PC-9 (cell line): ENCODE measurements around the gene TMEM272. TPM values are rescaled to one million over a fixed set of nuclear protein-coding genes. Genes with fewer than 3 reads are reported as not detected.

Experiments used
- BruUV-seq: library from RNA; stranded (reverse); fragments of 400-500 nt; replicated peaks from 2 replicates; lab custom pipeline; 2021; lab: Mats Ljungman, UMichigan
- CTCF ChIA-PET: fragments of 300-600 bp; sonication (Branson Sonifier 250); formaldehyde crosslinking; loops from one replicate; lab custom pipeline; 2022; ENCODE audit warnings: antibody characterized with exemption; lab: Charles Lee
- POLR2A ChIA-PET: fragments of 300-600 bp; sonication (Branson Sonifier 250); formaldehyde crosslinking; loops from one replicate; lab custom pipeline; 2022; ENCODE audit warnings: antibody characterized with exemption; ENCODE audit not compliant: unreplicated experiment; lab: Charles Lee
- DNase-seq, 2 experiments: peaks; one replicate each; pipeline versions ENCODE4 v3.0.0 to v3.0.0-alpha.2; 2015 to 2022; ENCODE audit warnings: mixed read lengths in 1 of 2
- H2AFZ ChIP-seq: fragments of 200-600 bp; sonication (generic); 2 replicates; pipeline ENCODE4 v1.8.1; 2017; ENCODE audit warnings: antibody characterized with exemption
- H3F3A ChIP-seq: fragments of 200-600 bp; sonication (generic); 2 replicates; pipeline ENCODE4 v1.8.1; 2017; ENCODE audit warnings: antibody characterized with exemption, mild to moderate bottlenecking, low read depth; ENCODE audit not compliant: insufficient read depth
- H3K27ac ChIP-seq: fragments of 200-600 bp; sonication (generic); 2 replicates; pipeline ENCODE4 v1.6.1; 2016; ENCODE audit warnings: mixed run types
- H3K27me3 ChIP-seq: fragments of 200-600 bp; sonication (generic); 2 replicates; pipeline ENCODE4 v1.6.1; 2016; ENCODE audit warnings: low read depth, mixed run types; ENCODE audit not compliant: insufficient read depth
- H3K36me3 ChIP-seq: fragments of 200-600 bp; sonication (generic); 2 replicates; pipeline ENCODE4 v1.6.1; 2016; ENCODE audit warnings: low read depth, mixed run types
- H3K4me1 ChIP-seq: fragments of 200-600 bp; sonication (generic); replicated peaks from 2 replicates; pipeline ENCODE4 v1.6.1; 2016; ENCODE audit warnings: mixed run types; ENCODE audit not compliant: insufficient read depth
- H3K4me2 ChIP-seq: fragments of 200-600 bp; sonication (generic); 2 replicates; pipeline ENCODE4 v1.6.1; 2017; ENCODE audit warnings: mixed run types
- H3K4me3 ChIP-seq: fragments of 200-600 bp; sonication (generic); 2 replicates; pipeline ENCODE4 v1.6.1; 2016; ENCODE audit warnings: mixed run types
- H3K79me2 ChIP-seq: fragments of 200-600 bp; sonication (generic); 2 replicates; pipeline ENCODE4 v1.6.1; 2017; ENCODE audit warnings: low read depth, mixed run types
- H3K9me2 ChIP-seq: fragments of 200-600 bp; sonication (generic); 2 replicates; pipeline ENCODE4 v1.8.1; 2017; ENCODE audit warnings: mild to moderate bottlenecking; ENCODE audit not compliant: insufficient read depth
- H3K9me3 ChIP-seq: fragments of 200-600 bp; sonication (generic); 2 replicates; pipeline ENCODE4 v1.8.1; 2016; ENCODE audit warnings: low read depth; ENCODE audit not compliant: insufficient read depth
- H4K20me1 ChIP-seq: fragments of 200-600 bp; sonication (generic); 2 replicates; pipeline ENCODE4 v1.8.1; 2017; ENCODE audit not compliant: insufficient read depth
- CTCF ChIP-seq: fragments of 200-600 bp; sonication (generic); conservative IDR thresholded peaks from 2 replicates; pipeline ENCODE4 v1.6.1; 2017; ENCODE audit warnings: mixed run types, antibody characterized with exemption, mild to moderate bottlenecking, moderate library complexity
- EZH2 ChIP-seq: fragments of 200-600 bp; sonication (generic); IDR thresholded peaks from 2 replicates; pipeline ENCODE4 v1.8.0; 2017; ENCODE audit warnings: antibody characterized with exemption, low read depth
- intact Hi-C: fragments of 100-400 bp; cut with micrococcal nuclease; formaldehyde crosslinking; loops from one replicate; pipeline ENCODE4 v1.10.0; 2022; ENCODE audit not compliant: unreplicated experiment
- total RNA-seq: library from RNA; stranded (reverse); gene quantifications from 2 replicates; pipeline ENCODE4 v1.2.3, GENCODE V29; 2021

The TMEM272 gene
- total RNA-seq, 1 experiment from 2014 or later: not detected

DNA sequence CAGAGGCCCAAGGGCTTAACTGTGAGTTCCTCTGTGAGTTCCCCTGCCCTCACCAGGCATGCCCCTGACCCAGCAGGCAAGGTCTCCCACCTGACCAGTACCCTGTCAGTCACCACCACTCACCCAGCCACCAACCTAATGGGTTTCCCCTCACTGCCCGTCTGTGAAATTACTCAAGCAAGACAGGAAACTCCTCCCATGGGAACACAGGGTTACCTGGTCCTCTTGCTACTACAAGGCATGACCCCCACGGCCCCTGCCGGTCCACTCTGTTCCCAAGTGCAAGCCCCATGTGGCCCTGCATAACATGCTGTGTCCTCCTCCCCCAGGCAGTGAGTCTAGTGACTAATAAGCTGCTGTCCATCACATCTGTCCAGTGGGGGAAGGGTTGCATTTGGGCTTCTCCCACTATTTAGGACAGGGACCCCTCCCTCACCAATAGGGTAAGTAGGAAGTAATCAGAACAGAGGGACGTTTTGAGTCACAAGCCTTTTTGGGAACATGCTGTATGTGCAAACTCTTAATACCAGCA lies 33.0 kb downstream of the TMEM272 start:
- H3K79me2 ChIP-seq: no peaks in the 10 kb centered on the region
- no peak for DNase-seq
- BruUV-seq: no TSS peak
- peaks cover 9% of the 10 kb centered on the region; the same call in 1 of the 2 replicates for H3K27me3 ChIP-seq
- no peaks in the 10 kb centered on the region for H3F3A ChIP-seq
- no peak overlapping the region for H3K4me3 ChIP-seq
- TF ChIP-seq EZH2 (no peak), CTCF (no peak)
- no peaks in the 10 kb centered on the region for H3K9me3 ChIP-seq
- H3K4me1 ChIP-seq: peaks cover 10% of the 10 kb centered on the region; the same call in 1 of the 2 replicates
- CTCF ChIA-PET: no interaction called here
- H3K36me3 ChIP-seq: no peaks in the 10 kb centered on the region
- no peaks in the 10 kb centered on the region for H4K20me1 ChIP-seq
- H2AFZ ChIP-seq: no peak overlapping the region
- intact Hi-C loops: loop anchor here (10.0 kb wide), 1 partner anchor 383 kb away; no protein-coding TSS in a partner anchor
- POLR2A ChIA-PET: no interaction called here
- no peak overlapping the region for H3K27ac ChIP-seq
- H3K9me2 ChIP-seq: no peaks in the 10 kb centered on the region
- no peak overlapping the region for H3K4me2 ChIP-seq

DNA sequence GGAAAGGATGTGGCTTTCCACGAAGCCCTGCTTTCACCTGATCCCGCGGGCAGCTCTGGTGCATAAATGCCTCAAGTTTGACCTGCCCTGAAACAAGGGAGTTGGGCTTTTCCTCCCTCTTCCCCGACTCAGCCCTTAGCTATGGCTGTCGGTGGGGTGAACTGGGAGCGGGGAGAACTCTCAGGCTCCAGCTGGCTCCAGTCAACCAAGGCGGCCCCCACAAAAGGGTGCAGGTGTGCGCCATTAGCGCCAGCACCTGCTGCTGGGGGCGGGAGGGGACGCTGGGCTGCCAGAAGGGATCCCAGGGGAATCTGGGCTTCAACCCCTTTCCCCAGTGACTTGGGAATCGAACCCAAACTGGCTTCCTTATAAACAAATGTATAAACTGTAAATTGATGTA lies 33.9 kb downstream of the TMEM272 start:
- Histone ChIP-seq H4K20me1 (no peaks in the 10 kb centered on the region), H3K79me2 (no peaks in the 10 kb centered on the region), H3F3A (peaks cover 2% of the 10 kb centered on the region; the same call in 1 of the 2 replicates), H3K9me3 (no peaks in the 10 kb centered on the region), H3K4me3 (no peak overlapping the region), H3K4me1 (0 out of 2 replicates have a peak, but pooled peaks cover 3% of the 10 kb centered on the region), H3K4me2 (no peak overlapping the region), H3K9me2 (no peaks in the 10 kb centered on the region), H3K36me3 (no peaks in the 10 kb centered on the region), H3K27me3 (peaks cover 3% of the 10 kb centered on the region; the same call in 1 of the 2 replicates), H3K27ac (no peak overlapping the region), H2AFZ (no peak overlapping the region)
- POLR2A ChIA-PET: interaction anchor here (0.7 kb wide), 1 partner anchor 12 kb away, joined by 3 read pairs; no protein-coding TSS in a partner anchor
- no TSS peak for BruUV-seq
- intact Hi-C loops: loop anchor here (10.0 kb wide), 1 partner anchor 384 kb away; no protein-coding TSS in a partner anchor
- DNase-seq: no peak
- CTCF ChIA-PET: interaction anchor here (0.6 kb wide), 1 partner anchor 639 kb away, joined by 5 read pairs; no protein-coding TSS in a partner anchor
- TF ChIP-seq CTCF (no peak), EZH2 (no peak)

GRCh38 chr13:51808811-51809210 lies 36.2 kb downstream of the TMEM272 start:
- no peaks in the 10 kb centered on the region for H3K79me2 ChIP-seq
- H3K4me2 ChIP-seq: no peak overlapping the region
- no peak overlapping the region for H3K4me3 ChIP-seq
- H3K36me3 ChIP-seq: no peaks in the 10 kb centered on the region
- no peaks in the 10 kb centered on the region for H3K27me3 ChIP-seq
- intact Hi-C loops: no loop called here
- H3K9me3 ChIP-seq: no peaks in the 10 kb centered on the region
- ChIA-PET POLR2A (no interaction called here), CTCF (no interaction called here)
- TF ChIP-seq CTCF (no peak), EZH2 (no peak)
- peaks cover 6% of the 10 kb centered on the region; the same call in 1 of the 2 replicates for H3K4me1 ChIP-seq
- H2AFZ ChIP-seq: no peak overlapping the region
- H3K9me2 ChIP-seq: no peaks in the 10 kb centered on the region
- no peaks in the 10 kb centered on the region for H4K20me1 ChIP-seq
- peaks cover 14% of the 10 kb centered on the region; the same call in 1 of the 2 replicates for H3F3A ChIP-seq
- BruUV-seq: no TSS peak
- no peak for DNase-seq
- H3K27ac ChIP-seq: no peak overlapping the region
